Globus pallidus (tissue), 1 donor: ENCODE data around the gene TYMS.

Experiments used
- DNase-seq: peaks from one replicate; pipeline ENCODE4 v3.0.0-alpha.2; 2015; ENCODE audit warnings: low spot score

Gene TYMS

DNA sequence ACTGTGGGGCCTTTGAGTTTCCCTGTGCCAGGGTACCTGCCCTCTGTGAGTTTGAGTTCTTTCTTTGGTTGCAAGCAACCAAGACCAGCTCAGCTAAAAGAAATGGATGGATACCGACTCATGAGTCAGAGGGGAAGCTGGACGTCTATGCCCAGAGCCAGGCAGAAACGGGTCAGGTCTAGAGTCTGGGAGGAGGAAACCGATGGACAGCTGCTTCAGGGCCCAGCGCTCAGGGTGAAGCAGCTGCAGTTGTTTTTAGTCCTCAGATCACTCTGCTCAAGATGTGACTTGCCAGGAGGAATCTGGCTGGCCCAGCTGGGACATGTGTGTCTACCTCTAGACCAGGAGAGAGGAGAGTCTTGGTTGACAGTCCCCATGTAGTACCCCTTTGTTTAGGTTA is 10.1 kb upstream of the TYMS start:
- DNase-seq: no peak

DNA sequence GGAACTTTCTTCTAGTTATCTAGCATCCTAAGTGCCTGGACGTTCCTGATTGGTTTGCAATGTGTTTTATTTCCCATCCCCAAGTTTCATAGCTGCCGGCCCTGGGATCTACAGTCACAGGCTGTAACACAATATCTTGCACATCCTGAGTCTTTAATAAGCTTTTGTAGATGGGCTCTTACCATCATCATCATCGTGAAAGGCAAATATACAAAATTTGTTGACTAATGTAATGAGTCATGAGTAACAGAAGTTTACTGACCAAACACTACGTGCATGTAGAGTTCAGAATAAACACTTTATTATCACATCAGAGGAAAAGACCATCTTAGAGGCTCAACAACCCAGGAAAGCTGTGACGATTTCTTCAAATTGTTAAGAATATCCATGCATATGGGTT is 8.1 kb upstream of the TYMS start:
- DNase-seq: no peak

DNA sequence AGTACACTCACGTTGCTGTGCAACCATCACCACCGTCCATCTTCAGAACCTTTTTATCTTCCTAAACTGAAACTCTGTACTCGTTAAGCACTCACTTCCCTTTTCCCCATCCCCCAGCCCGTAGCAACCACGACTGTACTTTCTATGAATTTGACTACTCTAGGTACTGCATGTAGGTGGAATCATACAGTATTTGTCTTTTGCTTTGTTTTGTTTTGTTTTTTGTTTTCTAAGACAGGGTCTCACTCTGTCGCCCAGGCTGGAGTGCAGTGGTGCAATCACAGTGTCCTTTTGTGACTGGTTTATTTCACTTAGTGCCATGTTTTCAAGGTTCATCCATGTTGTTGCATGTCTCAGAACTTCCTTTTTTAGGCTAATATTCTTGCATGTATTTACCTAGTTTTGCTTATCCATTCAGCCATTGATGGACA is 7.0 kb upstream of the TYMS start:
- DNase-seq: no peak

DNA sequence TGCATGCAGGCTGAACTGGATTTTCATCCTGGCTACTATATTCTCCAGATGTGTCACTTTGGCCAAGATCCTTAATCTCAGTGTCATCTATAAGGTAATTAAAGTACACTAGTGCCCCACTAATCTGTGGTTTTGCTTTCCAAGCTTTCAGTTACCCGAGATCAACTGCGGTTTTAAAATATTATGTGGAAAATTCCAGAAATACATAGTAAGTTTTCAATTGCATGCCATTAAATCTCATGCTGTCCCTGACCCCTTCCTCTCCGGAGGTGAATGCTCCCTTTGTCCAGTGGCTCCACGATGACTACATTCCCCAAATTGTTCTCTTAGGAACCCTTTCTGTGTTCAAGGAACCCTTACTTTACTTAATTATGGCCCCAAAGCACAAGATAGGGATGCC is 5.3 kb upstream of the TYMS start:
- no peak for DNase-seq

DNA sequence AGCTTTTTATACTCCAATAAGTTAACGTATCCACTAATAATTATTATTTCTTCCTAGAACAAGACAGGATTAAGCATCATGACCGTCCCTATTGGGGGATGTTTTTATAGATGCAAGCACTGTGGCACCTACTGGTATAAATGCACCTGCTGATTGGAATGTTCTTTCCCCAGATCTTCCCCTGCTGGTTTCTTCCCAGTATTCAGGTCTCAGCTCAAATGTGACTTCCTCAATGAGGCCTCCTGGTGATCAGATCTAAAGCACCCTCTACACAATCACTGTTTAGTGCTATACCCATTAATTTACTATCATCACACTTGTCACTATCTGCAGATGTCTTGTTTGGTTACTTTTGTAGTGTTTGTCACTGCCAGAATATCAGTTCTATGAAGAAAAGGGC is 3.9 kb upstream of the TYMS start:
- no peak for DNase-seq

DNA sequence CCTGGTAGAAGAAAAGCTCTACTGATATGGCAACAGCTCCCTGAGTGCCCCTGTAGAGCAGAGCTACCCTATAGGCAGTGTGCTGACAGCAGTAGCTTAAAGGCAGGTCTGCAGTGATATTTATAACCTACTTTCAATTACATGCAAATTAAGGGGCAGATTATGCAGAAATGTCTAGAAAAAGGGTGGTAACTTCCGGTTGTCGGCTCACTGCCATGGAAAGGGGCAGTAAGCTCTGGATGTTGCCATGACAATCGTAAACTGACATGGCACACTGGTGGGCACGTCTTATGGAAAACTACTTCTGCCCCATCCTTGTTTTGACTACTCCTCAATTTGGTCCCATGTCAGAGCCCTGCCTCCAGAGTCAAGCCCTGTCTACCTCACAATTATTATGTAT is 2.9 kb upstream of the TYMS start:
- DNase-seq: no peak

DNA sequence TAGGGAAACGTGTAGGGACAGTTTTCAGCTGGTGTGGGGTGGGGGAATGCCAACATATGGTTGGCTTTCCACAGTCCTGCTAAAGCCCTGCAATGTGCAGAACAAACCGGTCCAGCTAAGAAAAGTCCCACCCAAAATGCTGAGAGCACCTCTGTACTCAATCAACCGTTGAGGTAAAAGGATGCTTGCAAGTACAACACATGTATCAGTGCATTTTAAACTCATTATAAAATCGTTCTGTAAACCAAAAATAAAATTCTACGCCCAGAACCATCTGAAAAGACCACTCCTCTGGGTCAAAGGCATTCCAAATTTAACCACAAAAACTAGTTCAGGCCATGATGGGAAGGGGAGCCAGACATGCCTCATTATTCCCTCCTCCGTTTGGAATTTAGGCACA is 2.0 kb upstream of the TYMS start:
- DNase-seq: no peak

DNA sequence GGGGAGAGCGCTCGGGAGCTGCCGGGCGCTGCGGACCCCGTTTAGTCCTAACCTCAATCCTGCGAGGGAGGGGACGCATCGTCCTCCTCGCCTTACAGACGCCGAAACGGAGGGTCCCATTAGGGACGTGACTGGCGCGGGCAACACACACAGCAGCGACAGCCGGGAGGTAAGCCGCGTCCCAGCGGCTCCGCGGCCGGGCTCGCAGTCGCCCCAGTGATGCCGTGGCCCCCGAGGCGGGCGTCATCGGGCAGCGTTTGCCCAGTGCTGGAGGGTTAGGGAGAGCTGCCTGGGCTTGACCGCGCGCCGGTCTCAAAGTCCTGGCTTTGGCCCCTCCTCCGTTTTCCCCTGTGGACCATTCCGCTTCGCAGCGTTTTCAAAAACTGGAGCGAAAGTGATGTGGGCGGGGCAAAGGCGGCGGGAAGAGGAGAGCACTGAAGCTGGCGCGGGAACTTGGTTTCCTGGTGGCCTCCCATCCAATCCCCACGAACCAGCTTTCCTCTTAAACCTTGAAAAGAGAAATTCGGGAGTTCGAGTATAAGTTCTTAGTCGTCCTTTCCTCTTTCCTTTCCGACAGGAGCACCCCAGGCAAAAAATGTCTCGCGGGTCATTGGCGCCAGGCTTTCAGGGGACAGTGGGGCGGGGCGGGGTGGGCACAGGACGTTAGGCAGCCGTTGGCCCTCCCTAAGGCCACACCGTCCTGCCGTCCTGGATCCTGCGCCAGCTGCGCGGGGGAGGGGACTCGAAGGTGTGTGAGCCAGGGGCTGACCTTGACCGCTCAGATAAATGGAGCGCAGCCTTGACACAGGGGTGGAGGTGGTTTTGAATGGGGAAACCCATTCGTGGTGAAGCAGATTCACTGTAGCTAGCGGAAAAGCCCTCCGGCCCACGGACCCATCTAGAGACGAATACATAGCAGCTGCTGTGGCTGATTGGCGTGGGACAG is 821 bp downstream of the TYMS start:
- DNase-seq: peak; percentile 92

DNA sequence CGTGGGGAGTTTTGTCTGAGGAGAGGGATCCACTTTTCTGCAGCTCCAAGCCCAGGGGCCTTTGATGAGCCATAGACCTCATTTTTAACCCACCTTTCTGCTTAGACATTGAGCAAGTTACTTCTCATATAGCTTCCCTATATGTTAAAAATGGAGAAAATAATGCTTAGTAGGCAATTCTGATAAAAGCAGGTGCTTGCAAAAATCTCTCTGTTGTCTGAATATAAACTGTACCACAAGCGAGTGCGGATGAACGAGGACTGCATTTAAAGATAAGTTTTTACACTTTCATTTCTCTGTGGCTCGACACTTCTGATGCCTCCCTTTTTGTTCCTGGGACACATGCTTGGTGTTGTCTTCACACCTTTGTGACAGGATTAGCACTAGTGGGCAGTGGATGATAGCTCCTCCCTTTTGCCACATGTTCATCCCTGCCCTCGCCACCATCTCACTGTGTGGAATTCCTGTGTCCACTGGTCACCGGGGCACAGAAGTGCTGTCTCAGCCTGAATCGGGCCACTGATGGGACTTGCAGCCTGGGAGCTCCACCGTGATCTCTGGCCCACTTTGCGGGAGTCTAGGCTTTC is 1.6 kb downstream of the TYMS start:
- no peak for DNase-seq

DNA sequence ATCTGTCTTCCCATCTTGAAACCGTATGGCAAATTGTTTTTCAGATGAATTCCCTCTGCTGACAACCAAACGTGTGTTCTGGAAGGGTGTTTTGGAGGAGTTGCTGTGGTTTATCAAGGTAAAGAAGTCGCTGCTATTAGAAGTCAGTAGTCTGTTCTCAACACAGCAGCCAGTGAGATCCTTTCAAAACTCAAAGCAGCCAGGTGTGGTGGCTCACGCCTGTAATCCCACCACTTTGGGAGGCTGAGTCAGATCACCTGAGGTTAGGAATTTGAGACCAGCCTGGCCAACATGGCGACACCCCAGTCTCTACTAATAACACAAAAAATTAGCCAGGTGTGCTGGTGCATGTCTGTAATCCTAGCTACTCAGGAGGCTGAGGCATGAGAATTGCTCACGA is 2.1 kb downstream of the TYMS start:
- no peak for DNase-seq

DNA sequence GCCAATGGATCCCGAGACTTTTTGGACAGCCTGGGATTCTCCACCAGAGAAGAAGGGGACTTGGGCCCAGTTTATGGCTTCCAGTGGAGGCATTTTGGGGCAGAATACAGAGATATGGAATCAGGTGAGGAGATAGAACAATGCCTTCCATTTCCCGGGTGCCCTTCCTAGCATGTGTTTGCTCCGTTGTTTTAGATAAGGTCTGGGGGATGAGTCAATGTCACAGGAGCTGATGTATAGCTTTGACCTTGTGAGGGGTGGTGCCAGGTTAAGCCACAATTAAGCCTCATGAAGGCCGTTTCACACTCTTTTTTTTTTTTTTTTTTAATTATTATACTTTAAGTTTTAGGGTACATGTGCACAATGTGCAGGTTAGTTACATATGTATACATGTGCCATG is 4.7 kb downstream of the TYMS start:
- no peak for DNase-seq

DNA sequence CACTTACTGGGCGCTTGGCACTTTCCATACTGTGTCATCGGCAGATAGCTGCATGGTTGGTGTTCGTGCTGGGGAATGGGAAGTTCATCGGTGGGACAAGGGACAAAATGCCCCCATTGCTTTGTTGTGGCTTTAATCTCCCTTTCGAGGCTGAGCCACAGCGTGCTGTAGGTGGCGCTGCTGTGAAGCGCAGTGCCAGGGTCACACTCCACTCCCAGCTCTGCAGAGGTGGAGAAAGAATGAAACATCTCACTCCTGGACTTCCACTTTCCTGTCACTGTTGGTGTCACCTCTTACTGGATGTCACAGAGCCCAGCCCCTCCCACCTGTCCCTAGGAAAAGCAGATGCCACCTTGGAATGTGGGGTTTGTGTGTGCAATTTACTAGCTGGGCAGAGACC is 8.7 kb downstream of the TYMS start:
- no peak for DNase-seq

DNA sequence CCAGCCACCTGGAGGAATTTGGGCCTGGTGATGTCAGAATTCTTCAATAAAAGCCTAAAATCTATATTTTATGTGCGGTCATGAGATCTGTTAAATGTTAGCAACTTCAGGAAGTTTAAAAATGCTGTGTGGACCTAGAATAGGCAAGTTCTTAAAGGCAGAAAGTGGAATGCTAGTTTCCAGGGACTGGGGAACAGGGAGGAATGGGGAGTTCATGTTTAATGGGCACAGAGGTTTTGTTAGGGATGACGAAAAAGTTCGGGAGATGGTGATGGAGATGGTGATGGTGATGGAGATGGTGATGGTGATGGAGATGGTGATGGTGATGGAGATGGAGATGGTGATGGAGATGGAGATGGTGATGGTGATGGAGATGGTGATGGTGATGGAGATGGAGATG is 9.2 kb downstream of the TYMS start:
- DNase-seq: no peak

DNA sequence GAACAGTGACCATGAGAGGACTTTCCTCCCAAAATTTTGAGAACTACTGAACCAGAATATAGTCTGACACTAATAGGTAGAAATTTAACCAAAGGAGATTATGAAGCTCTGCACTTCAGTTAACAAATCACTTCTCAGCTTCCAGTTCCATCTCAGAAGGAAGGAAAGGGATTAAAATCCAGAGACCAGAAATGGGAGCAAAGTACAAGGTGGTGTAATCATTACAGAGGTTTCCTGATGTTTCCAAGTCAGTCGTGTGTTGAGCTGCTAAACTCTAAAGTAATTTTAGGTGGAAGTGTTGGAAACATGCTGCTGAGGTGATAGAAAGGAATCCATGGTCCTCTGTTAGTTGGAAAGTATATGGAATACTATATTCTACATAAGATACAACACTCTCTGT is 10.8 kb downstream of the TYMS start:
- no peak for DNase-seq

DNA sequence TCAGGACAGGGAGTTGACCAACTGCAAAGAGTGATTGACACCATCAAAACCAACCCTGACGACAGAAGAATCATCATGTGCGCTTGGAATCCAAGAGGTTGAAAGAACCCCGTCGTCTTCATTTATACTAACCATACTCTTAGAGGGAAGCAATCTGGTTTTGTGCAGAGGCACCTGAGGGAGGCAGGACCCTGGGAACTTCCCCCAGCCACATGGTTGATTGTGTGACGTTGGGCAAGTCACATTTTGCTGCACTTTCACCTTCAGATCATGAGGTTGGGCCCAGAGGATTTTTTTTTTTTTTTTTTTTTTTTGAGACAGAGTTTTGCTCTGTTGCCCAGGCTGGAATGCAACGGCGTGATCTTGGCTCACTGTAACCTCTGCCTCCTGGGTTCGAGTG is 11.6 kb downstream of the TYMS start:
- no peak for DNase-seq

DNA sequence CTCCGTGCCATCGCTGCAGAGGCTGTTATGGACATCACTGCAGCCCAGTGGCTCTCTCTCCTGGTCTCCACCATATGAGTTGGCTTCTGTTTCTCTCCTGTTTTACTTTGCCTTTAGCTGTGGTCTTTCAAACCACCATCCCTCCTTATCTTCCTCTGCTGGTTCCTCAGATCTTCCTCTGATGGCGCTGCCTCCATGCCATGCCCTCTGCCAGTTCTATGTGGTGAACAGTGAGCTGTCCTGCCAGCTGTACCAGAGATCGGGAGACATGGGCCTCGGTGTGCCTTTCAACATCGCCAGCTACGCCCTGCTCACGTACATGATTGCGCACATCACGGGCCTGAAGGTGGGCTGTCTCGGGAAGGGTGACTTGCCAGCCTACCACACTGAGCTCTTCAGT is 13.1 kb downstream of the TYMS start:
- no peak for DNase-seq

DNA sequence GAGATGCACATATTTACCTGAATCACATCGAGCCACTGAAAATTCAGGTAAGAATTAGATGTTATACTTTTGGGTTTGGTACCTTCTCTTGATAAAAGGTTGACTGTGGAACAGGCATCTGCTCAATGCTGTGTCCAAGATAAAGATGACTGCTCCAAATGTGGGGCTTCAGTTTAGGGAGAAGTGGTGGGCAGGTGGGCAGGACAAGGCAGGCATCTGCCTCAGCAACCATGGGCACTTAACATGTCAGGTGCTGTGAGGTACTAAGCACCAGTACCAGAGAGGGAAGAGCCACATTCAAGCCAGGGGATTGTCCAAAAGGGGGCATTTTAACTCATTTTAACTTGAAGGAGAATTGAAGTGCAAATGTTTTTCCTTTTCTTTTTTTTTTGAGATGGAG is 14.0 kb downstream of the TYMS start:
- DNase-seq: no peak

DNA sequence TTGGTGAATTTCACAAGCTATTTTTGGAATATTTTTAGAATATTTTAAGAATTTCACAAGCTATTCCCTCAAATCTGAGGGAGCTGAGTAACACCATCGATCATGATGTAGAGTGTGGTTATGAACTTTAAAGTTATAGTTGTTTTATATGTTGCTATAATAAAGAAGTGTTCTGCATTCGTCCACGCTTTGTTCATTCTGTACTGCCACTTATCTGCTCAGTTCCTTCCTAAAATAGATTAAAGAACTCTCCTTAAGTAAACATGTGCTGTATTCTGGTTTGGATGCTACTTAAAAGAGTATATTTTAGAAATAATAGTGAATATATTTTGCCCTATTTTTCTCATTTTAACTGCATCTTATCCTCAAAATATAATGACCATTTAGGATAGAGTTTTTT is 15.9 kb downstream of the TYMS start:
- no peak for DNase-seq

DNA sequence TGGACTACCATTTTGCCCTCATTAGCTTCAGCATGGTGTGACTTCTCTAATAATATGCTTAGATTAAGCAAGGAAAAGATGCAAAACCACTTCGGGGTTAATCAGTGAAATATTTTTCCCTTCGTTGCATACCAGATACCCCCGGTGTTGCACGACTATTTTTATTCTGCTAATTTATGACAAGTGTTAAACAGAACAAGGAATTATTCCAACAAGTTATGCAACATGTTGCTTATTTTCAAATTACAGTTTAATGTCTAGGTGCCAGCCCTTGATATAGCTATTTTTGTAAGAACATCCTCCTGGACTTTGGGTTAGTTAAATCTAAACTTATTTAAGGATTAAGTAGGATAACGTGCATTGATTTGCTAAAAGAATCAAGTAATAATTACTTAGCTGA is 16.3 kb downstream of the TYMS start:
- no peak for DNase-seq

DNA sequence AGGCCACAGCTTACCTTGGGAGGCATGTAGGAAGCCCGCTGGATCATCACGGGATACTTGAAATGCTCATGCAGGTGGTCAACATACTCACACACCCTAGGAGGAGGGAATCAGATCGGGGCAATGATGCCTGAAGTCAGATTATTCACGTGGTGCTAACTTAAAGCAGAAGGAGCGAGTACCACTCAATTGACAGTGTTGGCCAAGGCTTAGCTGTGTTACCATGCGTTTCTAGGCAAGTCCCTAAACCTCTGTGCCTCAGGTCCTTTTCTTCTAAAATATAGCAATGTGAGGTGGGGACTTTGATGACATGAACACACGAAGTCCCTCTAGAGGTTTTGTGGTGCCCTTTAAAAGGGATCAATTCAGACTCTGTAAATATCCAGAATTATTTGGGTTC is 17.9 kb downstream of the TYMS start:
- DNase-seq: no peak

DNA sequence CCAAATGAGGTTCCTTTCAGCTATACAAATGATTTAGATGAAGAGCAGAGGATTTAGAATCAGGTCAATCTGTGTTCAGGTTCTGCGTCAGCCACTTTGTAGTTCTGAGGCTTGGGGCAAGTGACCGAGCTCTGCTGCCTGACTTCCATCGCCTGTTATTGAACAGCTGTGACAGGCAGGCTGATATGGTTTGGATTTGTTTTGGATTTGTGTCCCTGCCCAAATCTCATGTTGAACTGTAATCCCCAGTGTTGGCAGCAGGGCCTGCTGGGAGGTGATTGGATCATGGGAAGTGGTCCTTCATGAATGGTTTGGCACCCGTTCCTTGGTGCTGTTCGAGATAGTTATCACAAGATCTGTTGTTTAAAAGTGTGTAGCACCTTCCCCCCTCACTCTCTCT is 18.6 kb downstream of the TYMS start:
- no peak for DNase-seq

DNA sequence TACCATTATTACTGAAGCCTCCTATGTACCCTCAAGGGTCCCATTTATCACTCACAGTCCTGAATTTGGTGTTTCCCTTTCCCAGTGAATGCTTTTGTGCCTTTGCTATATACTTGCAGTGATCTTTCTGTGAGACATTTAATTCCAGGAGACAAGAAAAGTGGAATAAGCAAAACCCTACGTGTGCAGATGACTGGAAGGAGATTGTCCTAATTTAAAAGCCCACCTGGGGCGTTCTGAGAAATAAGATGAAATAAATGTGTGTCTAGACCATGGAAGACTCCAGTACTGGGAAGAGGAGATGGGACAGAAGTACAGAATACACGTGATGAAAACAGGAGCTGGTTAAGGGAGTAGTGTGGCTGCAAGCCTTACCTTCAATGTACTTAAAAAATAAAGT is 19.3 kb downstream of the TYMS start:
- no peak for DNase-seq

DNA sequence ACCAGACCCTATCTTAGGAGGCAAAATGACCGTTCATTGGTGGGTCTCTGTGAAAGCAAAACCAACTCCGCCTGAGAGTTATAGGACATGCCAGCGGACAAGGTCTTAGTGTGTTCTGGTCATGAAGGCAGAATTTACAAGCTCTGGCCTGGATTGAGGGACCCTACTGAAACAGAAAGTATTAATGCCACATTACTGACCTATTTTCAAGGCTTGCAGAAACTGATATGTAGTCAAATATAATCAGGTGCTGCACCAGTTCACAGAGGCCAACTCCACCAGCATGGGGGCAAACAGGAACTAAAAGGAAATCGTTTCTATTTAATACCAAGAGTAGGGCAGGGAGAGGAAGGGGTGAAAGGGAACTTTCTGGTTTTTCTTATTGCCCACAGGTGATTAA is 19.7 kb downstream of the TYMS start:
- DNase-seq: no peak

DNA sequence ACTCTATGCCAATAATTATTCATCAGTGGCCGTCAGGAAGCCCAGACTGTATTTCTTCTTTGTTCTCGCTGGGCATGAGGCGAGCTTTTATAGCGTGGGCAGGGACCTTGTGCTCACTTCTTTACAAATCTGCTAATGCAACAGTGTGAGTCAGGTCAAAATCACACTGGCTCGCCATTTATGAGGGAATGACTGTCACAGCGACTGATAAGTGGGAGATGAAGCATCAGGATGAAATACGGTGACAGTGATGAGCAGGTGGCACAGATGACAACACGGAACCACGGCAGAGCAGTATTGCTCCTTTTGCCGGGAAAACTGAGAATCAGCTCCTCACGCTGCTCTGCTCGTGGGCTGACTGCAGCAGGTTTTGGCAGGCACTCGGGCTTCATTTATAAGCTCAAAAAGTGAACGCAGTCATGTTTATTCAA is 20.5 kb downstream of the TYMS start:
- DNase-seq: peak; percentile 52
